ENCODE results near the gene MRC2.

Gene MRC2

GRCh38 chr17:62631936-62632924 is 4.8 kb downstream of the MRC2 start:
- no peak for DNase-seq

GRCh38 chr17:62637809-62638208 is 10.3 kb downstream of the MRC2 start:
- DNase-seq: no peak

- no peak for DNase-seq
Observed at GRCh38 chr17:62641153-62641552, 13.7 kb downstream of the MRC2 start.

- no peak for DNase-seq
Observed at GRCh38 chr17:62641951-62642350, 14.5 kb downstream of the MRC2 start.

- DNase-seq: no peak
Observed at GRCh38 chr17:62643496-62643895, 16.0 kb downstream of the MRC2 start.

GRCh38 chr17:62644487-62645173 is 17.2 kb downstream of the MRC2 start:
- DNase-seq: no peak

- DNase-seq: no peak
Observed at GRCh38 chr17:62648251-62648955, 20.9 kb downstream of the MRC2 start.

GRCh38 chr17:62648956-62649294 is 21.5 kb downstream of the MRC2 start:
- DNase-seq: no peak

- DNase-seq: peak in 1 of 3 donors; percentile 42
Observed at GRCh38 chr17:62649570-62649969, 22.1 kb downstream of the MRC2 start.

GRCh38 chr17:62650587-62650986 is 23.1 kb downstream of the MRC2 start:
- DNase-seq: no peak

- peak; percentile 76 to 83 (median 81) for DNase-seq
Observed at GRCh38 chr17:62652251-62653001, 25.0 kb downstream of the MRC2 start.

GRCh38 chr17:62653002-62653825 is 25.7 kb downstream of the MRC2 start:
- DNase-seq: peak; percentile 78 to 92 (median 81)

- no peak for DNase-seq
Observed at GRCh38 chr17:62653826-62654761, 26.6 kb downstream of the MRC2 start.

- DNase-seq: no peak
Observed at GRCh38 chr17:62655656-62656055, 28.2 kb downstream of the MRC2 start.

GRCh38 chr17:62656446-62656845 is 29.0 kb downstream of the MRC2 start:
- DNase-seq: no peak

- no peak for DNase-seq
Observed at GRCh38 chr17:62657145-62657665, 29.7 kb downstream of the MRC2 start.

- DNase-seq: no peak
Observed at GRCh38 chr17:62657690-62658089, 30.2 kb downstream of the MRC2 start.

- DNase-seq: no peak
Observed at GRCh38 chr17:62658136-62658920, 30.9 kb downstream of the MRC2 start.

- DNase-seq: no peak
Observed at GRCh38 chr17:62660629-62661118, 33.2 kb downstream of the MRC2 start.
